Forelimb muscle (tissue), 1 donor: ENCODE data around the gene ETFDH. TPM values are rescaled to one million over a fixed set of nuclear protein-coding genes. Genes with fewer than 3 reads are reported as not detected.
"Not testable (repeated sequence)": the region's sequence is repeated elsewhere in the genome, so short reads cannot be mapped to it uniquely, and the experiment has no call there.

Source experiments
- DNase-seq: peaks from one replicate; pipeline ENCODE4 v3.0.0-alpha.2; 2013; ENCODE audit warnings: low read depth
- polyA plus RNA-seq: library from polyadenylated mRNA; unstranded; fragments of 120-200 nt; gene quantifications from one replicate; pipeline ENCODE4 v1.2.1, GENCODE V29; 2013; ENCODE audit not compliant: insufficient read length

Gene ETFDH
- polyA plus RNA-seq, 1 donor = 21.5 TPM

- DNase-seq = no peak
Observed at GRCh38 chr4:158754385-158755180, 82.5 kb downstream of the ETFDH start.

- not testable (repeated sequence) for DNase-seq
Observed at GRCh38 chr4:158755819-158756218, 83.7 kb downstream of the ETFDH start.

GRCh38 chr4:158756588-158756987 lies 84.5 kb downstream of the ETFDH start:
- no peak for DNase-seq

GRCh38 chr4:158758142-158758541 lies 86.0 kb downstream of the ETFDH start:
- DNase-seq = no peak

GRCh38 chr4:158758703-158759102 lies 86.6 kb downstream of the ETFDH start:
- no peak for DNase-seq

Other genes with a start within 250 kb of the ETFDH start
- 0.18 TPM for gene RXFP1, start 150.4 kb upstream of the ETFDH start, polyA plus RNA-seq
- gene C4orf46, start 409 bp upstream of the ETFDH start, polyA plus RNA-seq = 15.5 TPM
- 43.6 TPM for gene PPID, start 51.1 kb downstream of the ETFDH start, polyA plus RNA-seq
- gene FNIP2, start 96.7 kb downstream of the ETFDH start, polyA plus RNA-seq = 12.2 TPM